ENCODE data around the gene DSE. TPM values are rescaled to one million over a fixed set of nuclear protein-coding genes. Genes with fewer than 3 reads are reported as not detected.

Gene DSE
- total RNA-seq, 1 donor: 50.7 TPM

DNA sequence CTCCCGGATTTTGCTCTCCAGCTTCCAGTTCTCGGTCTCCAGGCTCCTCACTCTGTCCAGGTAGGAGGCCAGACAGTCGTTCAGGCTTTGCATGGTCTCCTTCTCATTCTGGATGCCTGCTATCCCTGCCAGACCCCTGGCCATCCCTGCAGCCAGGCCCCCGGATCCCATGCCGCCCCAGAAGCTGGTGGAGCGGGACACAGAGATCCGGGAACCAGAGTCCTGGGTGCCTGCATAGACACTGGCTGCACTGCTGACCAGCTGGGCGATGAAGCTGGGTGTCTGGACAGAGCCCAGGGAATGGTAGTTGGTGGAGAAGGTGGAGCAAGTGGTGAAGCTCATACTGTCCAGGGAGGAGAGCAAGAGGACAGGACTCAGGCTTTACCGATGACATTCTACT lies 87.5 kb downstream of the DSE start:
- no peak overlapping the region for H3K4me3 ChIP-seq (ENCODE audit: low read depth, low read length)
- no peak for DNase-seq (ENCODE audit: low read depth)
- TF ChIP-seq, protein P1, sequence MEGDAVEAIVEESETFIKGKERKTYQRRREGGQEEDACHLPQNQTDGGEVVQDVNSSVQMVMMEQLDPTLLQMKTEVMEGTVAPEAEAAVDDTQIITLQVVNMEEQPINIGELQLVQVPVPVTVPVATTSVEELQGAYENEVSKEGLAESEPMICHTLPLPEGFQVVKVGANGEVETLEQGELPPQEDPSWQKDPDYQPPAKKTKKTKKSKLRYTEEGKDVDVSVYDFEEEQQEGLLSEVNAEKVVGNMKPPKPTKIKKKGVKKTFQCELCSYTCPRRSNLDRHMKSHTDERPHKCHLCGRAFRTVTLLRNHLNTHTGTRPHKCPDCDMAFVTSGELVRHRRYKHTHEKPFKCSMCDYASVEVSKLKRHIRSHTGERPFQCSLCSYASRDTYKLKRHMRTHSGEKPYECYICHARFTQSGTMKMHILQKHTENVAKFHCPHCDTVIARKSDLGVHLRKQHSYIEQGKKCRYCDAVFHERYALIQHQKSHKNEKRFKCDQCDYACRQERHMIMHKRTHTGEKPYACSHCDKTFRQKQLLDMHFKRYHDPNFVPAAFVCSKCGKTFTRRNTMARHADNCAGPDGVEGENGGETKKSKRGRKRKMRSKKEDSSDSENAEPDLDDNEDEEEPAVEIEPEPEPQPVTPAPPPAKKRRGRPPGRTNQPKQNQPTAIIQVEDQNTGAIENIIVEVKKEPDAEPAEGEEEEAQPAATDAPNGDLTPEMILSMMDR (IDR thresholded peaks at IDR 0.05; ENCODE audit: insufficient read depth, low read length): no peak

DNA sequence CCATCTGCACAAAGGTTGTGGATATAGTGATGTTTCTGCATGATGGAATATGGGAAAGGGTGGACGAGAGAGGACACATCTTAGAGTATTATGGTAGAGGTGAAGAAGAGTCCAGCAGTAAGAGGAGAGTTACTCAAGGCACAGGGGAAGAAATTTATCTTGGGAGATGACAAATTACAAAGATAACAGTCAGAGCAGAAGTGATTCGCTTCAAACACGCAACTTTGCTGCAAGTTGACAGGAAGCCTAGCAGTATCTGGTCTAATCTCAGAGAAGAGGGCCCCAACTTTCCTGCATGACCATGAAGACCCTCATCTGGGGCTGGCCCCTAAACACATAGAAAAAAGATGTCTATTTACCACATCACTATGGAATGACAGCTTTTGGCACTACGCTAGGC lies 89.2 kb downstream of the DSE start:
- DNase-seq (ENCODE audit: low read depth): no peak
- H3K4me3 ChIP-seq (ENCODE audit: low read depth, low read length): no peak overlapping the region
- TF ChIP-seq, protein P1 (IDR thresholded peaks at IDR 0.05; ENCODE audit: insufficient read depth, low read length): no peak

DNA sequence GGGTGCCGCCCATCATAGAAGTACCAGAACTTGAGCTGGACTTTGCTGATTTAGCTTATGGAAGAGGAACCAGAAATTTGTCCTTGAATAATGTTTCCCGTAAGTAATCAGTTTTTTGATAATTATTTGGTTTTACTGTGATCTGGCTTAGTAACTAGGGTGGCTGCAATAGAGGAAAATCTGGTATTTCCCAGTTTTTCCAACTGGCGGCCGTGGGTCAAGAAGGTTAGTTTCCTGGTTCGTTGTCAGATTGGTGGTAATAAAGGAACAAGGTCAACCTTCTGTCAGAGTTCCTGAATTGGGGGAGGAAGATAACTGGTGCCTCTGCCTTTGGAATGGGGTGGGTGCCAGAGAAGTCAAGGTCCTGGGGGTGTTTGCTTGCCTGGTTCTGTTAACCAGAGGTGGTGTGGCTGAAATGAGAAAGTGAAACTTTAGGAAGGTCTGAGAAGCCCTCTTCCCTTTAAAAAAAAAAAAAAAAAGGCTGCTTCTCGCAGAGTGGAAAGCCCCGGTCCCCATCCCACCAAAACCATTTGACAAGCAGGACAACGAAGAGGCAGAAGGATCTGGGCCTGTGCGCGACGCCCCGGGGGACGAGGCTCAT lies 90.7 kb downstream of the DSE start, which contains the start of gene CALHM6:
CALHM6 (plus strand) TSS at position 45 of the 601 bp plus-strand sequence; CDS start at position 600, 555 bp downstream.
- no peak for DNase-seq (ENCODE audit: low read depth)
- TF ChIP-seq, protein P1 (IDR thresholded peaks at IDR 0.05; ENCODE audit: insufficient read depth, low read length): no peak
- H3K4me3 ChIP-seq (ENCODE audit: low read depth, low read length): peak within 1 kb of the TSS; percentile 51

DNA sequence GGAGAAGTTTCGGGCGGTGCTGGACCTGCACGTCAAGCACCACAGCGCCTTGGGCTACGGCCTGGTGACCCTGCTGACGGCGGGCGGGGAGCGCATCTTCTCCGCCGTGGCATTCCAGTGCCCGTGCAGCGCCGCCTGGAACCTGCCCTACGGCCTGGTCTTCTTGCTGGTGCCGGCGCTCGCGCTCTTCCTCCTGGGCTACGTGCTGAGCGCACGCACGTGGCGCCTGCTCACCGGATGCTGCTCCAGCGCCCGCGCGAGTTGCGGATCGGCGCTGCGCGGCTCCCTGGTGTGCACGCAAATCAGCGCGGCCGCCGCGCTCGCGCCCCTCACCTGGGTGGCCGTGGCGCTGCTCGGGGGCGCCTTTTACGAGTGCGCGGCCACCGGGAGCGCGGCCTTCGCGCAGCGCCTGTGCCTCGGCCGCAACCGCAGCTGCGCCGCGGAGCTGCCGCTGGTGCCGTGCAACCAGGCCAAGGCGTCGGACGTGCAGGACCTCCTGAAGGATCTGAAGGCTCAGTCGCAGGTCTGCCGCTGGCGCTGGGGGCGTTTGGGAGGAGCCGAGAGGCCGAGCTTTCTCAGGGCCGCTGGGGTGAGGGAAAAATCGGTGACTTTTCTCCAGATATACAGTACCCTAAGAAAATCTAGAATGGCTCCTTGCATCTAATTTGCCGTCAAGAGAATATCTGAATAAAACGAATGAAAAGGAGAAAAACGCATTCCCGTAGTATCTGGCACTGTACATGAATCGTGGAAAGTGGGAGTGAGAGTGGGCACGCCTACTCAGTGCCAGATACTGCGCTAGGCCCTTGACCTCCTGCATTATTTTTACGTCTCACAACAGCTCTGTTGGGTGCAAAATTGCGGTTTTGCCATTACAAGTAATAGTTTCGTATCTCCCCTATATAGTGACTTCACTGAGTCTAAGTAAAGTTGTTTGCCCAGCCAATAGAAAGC lies 91.5 kb downstream of the DSE start:
- TF ChIP-seq, protein P1 (IDR thresholded peaks at IDR 0.05; ENCODE audit: insufficient read depth, low read length): no peak
- DNase-seq (ENCODE audit: low read depth): no peak
- peak overlapping the region; percentile 51 for H3K4me3 ChIP-seq (ENCODE audit: low read depth, low read length)

- TF ChIP-seq, protein P1 (IDR thresholded peaks at IDR 0.05; ENCODE audit: insufficient read depth, low read length): no peak
- no peak overlapping the region for H3K4me3 ChIP-seq (ENCODE audit: low read depth, low read length)
- DNase-seq (ENCODE audit: low read depth): no peak
These were observed 92.6 kb downstream of the DSE start for GRCh38 chr6:116463301-116463700.

- H3K4me3 ChIP-seq (ENCODE audit: low read depth, low read length): no peak overlapping the region
- no peak for DNase-seq (ENCODE audit: low read depth)
- TF ChIP-seq, protein P1 (IDR thresholded peaks at IDR 0.05; ENCODE audit: insufficient read depth, low read length): no peak
These were observed 94.5 kb downstream of the DSE start for GRCh38 chr6:116465246-116465645.

Data from fibroblast of the aortic adventitia (primary cell).